ENCODE data around the gene RSAD2. TPM values are rescaled to one million over a fixed set of nuclear protein-coding genes. Genes with fewer than 3 reads are reported as not detected.

RSAD2 gene
- total and polyA plus RNA-seq, 2 experiments from 2014 or later: 1.1 to 1.3 TPM

DNA sequence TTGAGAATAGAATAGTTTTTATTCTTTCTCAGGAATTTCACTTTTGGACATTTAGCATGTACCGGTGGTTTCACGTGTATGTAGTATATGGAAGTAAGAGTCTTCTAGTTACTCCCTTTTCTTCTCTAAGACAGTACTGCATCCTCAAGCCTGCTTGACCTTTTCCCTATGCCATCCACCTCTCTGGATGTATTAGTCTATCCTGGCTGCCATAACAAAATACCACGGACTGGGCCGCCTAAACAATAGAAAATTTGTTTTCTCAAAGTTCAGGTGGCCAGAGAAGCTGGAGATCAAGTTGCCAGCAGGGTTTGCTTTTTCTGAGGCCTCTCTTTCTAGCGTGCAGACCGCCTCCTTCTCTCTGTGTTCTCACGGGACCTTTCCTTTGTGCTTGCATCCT lies 10.6 kb upstream of the RSAD2 start:
- Histone ChIP-seq H3K36me3 (replicated peaks; ENCODE audit: insufficient read depth, low read depth) (no peaks in the 10 kb centered on the region), H3K4me3 (no peak overlapping the region), H3K79me2 (no peaks in the 10 kb centered on the region), H3K9me3 (ENCODE audit: low read depth) (no peaks in the 10 kb centered on the region), H2AFZ (no peak overlapping the region), H4K20me1 (ENCODE audit: insufficient read depth, poor library complexity, severe bottlenecking) (no peaks in the 10 kb centered on the region), H3K4me1 (ENCODE audit: insufficient read depth) (peaks cover 6% of the 10 kb centered on the region), H3K4me2 (no peak overlapping the region), H3K27me3 (no peaks in the 10 kb centered on the region), H3K9me2 (replicated peaks; ENCODE audit: insufficient read depth) (no peaks in the 10 kb centered on the region), H3K27ac (no peak overlapping the region)
- TF ChIP-seq EZH2phosphoT487 (IDR thresholded peaks at IDR 0.05; ENCODE audit: low read depth, severe bottlenecking, unreplicated experiment): no peak
- WGBS (ENCODE audit: low lambda C conversion rate, missing lambda C conversion rate): 87% methylated on average over 7 of the region's 7 CpGs
- no peak for DNase-seq (ENCODE audit: low spot score)

DNA sequence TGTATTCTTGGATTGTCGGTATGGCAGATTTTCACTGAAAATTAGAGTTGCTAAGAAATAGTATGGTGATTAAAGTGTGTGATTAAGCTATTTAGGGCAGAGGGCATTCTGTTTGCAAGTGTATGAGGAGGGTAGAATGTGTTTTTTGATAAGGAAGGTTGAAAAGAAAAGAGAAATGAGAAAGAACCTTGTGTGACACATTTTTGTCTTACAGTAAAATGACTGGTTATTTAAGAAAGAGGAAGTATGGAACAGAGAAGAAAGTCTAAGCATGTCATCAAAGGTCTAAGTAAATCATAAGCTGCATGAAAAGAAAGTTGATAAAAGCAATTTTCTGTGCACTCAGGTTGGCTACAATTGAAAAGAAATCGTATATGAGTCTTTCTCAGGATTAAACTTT lies 5.2 kb upstream of the RSAD2 start:
- H3K79me2 ChIP-seq: no peaks in the 10 kb centered on the region
- H3K4me3 ChIP-seq: no peak overlapping the region
- no peaks in the 10 kb centered on the region for H3K4me1 ChIP-seq (ENCODE audit: insufficient read depth)
- DNase-seq (ENCODE audit: low spot score): no peak
- H3K4me2 ChIP-seq: no peak overlapping the region
- H3K36me3 ChIP-seq (replicated peaks; ENCODE audit: insufficient read depth, low read depth): no peaks in the 10 kb centered on the region
- H3K9me3 ChIP-seq (ENCODE audit: low read depth): peaks cover 7% of the 10 kb centered on the region
- TF ChIP-seq, protein P1, sequence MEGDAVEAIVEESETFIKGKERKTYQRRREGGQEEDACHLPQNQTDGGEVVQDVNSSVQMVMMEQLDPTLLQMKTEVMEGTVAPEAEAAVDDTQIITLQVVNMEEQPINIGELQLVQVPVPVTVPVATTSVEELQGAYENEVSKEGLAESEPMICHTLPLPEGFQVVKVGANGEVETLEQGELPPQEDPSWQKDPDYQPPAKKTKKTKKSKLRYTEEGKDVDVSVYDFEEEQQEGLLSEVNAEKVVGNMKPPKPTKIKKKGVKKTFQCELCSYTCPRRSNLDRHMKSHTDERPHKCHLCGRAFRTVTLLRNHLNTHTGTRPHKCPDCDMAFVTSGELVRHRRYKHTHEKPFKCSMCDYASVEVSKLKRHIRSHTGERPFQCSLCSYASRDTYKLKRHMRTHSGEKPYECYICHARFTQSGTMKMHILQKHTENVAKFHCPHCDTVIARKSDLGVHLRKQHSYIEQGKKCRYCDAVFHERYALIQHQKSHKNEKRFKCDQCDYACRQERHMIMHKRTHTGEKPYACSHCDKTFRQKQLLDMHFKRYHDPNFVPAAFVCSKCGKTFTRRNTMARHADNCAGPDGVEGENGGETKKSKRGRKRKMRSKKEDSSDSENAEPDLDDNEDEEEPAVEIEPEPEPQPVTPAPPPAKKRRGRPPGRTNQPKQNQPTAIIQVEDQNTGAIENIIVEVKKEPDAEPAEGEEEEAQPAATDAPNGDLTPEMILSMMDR (IDR thresholded peaks at IDR 0.05; ENCODE audit: poor library complexity): no peak
- no peak for TF ChIP-seq EZH2phosphoT487 (IDR thresholded peaks at IDR 0.05; ENCODE audit: low read depth, severe bottlenecking, unreplicated experiment)
- no peak for TF ChIP-seq EZH2 (IDR thresholded peaks at IDR 0.05; ENCODE audit: borderline replicate concordance)
- H3K9me2 ChIP-seq (replicated peaks; ENCODE audit: insufficient read depth): no peaks in the 10 kb centered on the region
- WGBS (ENCODE audit: low lambda C conversion rate, missing lambda C conversion rate): 96% methylated on average over 2 of the region's 2 CpGs
- no peaks in the 10 kb centered on the region for H4K20me1 ChIP-seq (ENCODE audit: insufficient read depth, poor library complexity, severe bottlenecking)
- no peaks in the 10 kb centered on the region for H3K27me3 ChIP-seq
- no peak overlapping the region for H3K27ac ChIP-seq
- H2AFZ ChIP-seq: no peak overlapping the region

DNA sequence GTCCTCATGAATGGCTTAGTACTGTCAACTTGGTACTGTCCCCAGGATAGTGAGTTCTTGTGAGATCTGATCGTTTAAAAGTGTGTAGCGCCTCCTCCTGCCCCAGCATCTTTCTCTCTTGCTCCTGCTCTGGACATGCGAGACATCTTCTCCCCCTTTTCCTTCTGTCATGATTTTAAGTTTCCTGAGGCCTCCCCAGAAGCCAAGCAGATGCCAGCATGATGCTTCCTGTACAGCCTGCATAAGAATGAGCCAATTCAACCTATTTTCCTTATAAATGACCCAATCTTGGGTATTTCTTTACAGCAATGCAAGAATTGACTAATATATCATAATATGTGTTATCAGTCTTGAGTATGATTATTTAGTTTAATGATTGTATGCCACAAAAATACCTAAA lies 3.5 kb upstream of the RSAD2 start:
- no peak overlapping the region for H2AFZ ChIP-seq
- no peak for TF ChIP-seq EZH2 (IDR thresholded peaks at IDR 0.05; ENCODE audit: borderline replicate concordance)
- no peak for TF ChIP-seq EZH2phosphoT487 (IDR thresholded peaks at IDR 0.05; ENCODE audit: low read depth, severe bottlenecking, unreplicated experiment)
- TF ChIP-seq, protein P1 (IDR thresholded peaks at IDR 0.05; ENCODE audit: poor library complexity): no peak
- no peak for DNase-seq (ENCODE audit: low spot score)
- H4K20me1 ChIP-seq (ENCODE audit: insufficient read depth, poor library complexity, severe bottlenecking): no peaks in the 10 kb centered on the region
- no peaks in the 10 kb centered on the region for H3K9me2 ChIP-seq (replicated peaks; ENCODE audit: insufficient read depth)
- no peak overlapping the region for H3K27ac ChIP-seq
- H3K4me3 ChIP-seq: no peak overlapping the region
- no peak overlapping the region for H3K4me2 ChIP-seq
- H3K4me1 ChIP-seq (ENCODE audit: insufficient read depth): no peaks in the 10 kb centered on the region
- no peaks in the 10 kb centered on the region for H3K36me3 ChIP-seq (replicated peaks; ENCODE audit: insufficient read depth, low read depth)
- WGBS (ENCODE audit: low lambda C conversion rate, missing lambda C conversion rate): 97% methylated on average over 3 of the region's 3 CpGs
- H3K9me3 ChIP-seq (ENCODE audit: low read depth): peaks cover 7% of the 10 kb centered on the region
- H3K79me2 ChIP-seq: no peaks in the 10 kb centered on the region
- no peaks in the 10 kb centered on the region for H3K27me3 ChIP-seq

DNA sequence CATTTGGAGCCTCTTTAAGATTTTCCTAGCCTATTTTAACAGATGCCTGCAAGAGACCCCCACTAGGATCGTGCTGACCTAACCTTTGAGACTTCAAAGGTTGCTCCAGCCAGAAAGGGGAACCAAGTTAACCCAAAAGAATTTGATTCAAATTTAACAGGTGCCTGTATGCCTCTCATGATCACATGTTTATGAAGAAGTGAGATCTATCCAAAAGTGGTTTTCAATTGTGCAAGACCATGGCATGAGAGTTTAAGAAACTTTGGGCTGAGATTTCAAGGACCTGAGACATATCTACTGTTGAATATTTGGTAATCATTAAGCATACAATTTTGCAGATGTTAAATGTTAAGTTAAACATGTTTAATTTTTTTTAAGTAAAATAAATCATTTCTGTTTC lies 1.3 kb upstream of the RSAD2 start:
- DNase-seq (ENCODE audit: low spot score): no peak
- Histone ChIP-seq H3K9me3 (ENCODE audit: low read depth) (peaks cover 7% of the 10 kb centered on the region), H4K20me1 (ENCODE audit: insufficient read depth, poor library complexity, severe bottlenecking) (no peaks in the 10 kb centered on the region), H3K4me3 (no peak overlapping the region), H3K4me1 (ENCODE audit: insufficient read depth) (no peaks in the 10 kb centered on the region), H3K27ac (no peak overlapping the region), H3K79me2 (no peaks in the 10 kb centered on the region), H3K9me2 (replicated peaks; ENCODE audit: insufficient read depth) (no peaks in the 10 kb centered on the region), H3K4me2 (no peak overlapping the region), H2AFZ (no peak overlapping the region), H3K27me3 (no peaks in the 10 kb centered on the region), H3K36me3 (replicated peaks; ENCODE audit: insufficient read depth, low read depth) (no peaks in the 10 kb centered on the region)
- no peak for TF ChIP-seq EZH2phosphoT487 (IDR thresholded peaks at IDR 0.05; ENCODE audit: low read depth, severe bottlenecking, unreplicated experiment)
- TF ChIP-seq, protein P1 (IDR thresholded peaks at IDR 0.05; ENCODE audit: poor library complexity): no peak
- 90% methylated on average over 1 of the region's 1 CpG for WGBS (ENCODE audit: low lambda C conversion rate, missing lambda C conversion rate)

Measured in hepatocyte (in vitro differentiated cells).